ENCODE measurements around the gene SPTBN1.

The SPTBN1 gene

GRCh38 chr2:54598347-54599325, 142.5 kb downstream of the SPTBN1 start:
- TF ChIP-seq REST (IDR thresholded peaks at IDR 0.05; ENCODE audit: low read depth) (peak; percentile 34; the same call in 1 of the 2 replicates), YY1 (IDR thresholded peaks at IDR 0.05; ENCODE audit: low read depth) (no peak)

- TF ChIP-seq REST (IDR thresholded peaks at IDR 0.05; ENCODE audit: low read depth) (no peak), TCF12 (IDR thresholded peaks at IDR 0.05; ENCODE audit: low read depth) (no peak), EGR1 (IDR thresholded peaks at IDR 0.05) (no peak), TEAD4 (IDR thresholded peaks at IDR 0.05) (no peak), RAD21 (IDR thresholded peaks at IDR 0.05; ENCODE audit: low read depth) (no peak), EP300 (IDR thresholded peaks at IDR 0.05; ENCODE audit: borderline replicate concordance) (no peak)
Observed at GRCh38 chr2:54599326-54599710, 143.2 kb downstream of the SPTBN1 start.

- TF ChIP-seq RAD21 (IDR thresholded peaks at IDR 0.05; ENCODE audit: low read depth) (no peak), TEAD4 (IDR thresholded peaks at IDR 0.05) (no peak), NFIC (IDR thresholded peaks at IDR 0.05) (0 out of 2 replicates have a peak, but pooled peaks have one; percentile 29), ZBTB7A (IDR thresholded peaks at IDR 0.05; ENCODE audit: low read depth) (no peak), EP300 (IDR thresholded peaks at IDR 0.05; ENCODE audit: borderline replicate concordance) (no peak)
Observed at GRCh38 chr2:54599914-54600313, 143.8 kb downstream of the SPTBN1 start.

- TF ChIP-seq EP300 (IDR thresholded peaks at IDR 0.05; ENCODE audit: borderline replicate concordance) (no peak), FOXM1 (IDR thresholded peaks at IDR 0.05; ENCODE audit: borderline replicate concordance, low read depth) (no peak), CEBPB (IDR thresholded peaks at IDR 0.05) (no peak), TAF1 (IDR thresholded peaks at IDR 0.05; ENCODE audit: low read depth) (no peak)
Observed at GRCh38 chr2:54601339-54601738, 145.2 kb downstream of the SPTBN1 start.

GRCh38 chr2:54602736-54603322, 146.7 kb downstream of the SPTBN1 start:
- TF ChIP-seq EP300 (IDR thresholded peaks at IDR 0.05; ENCODE audit: borderline replicate concordance) (no peak), ZBTB7A (IDR thresholded peaks at IDR 0.05; ENCODE audit: low read depth) (no peak), RAD21 (IDR thresholded peaks at IDR 0.05; ENCODE audit: low read depth) (no peak), TCF12 (IDR thresholded peaks at IDR 0.05; ENCODE audit: low read depth) (no peak), MAX (IDR thresholded peaks at IDR 0.05) (no peak), CEBPB (IDR thresholded peaks at IDR 0.05) (no peak), YY1 (IDR thresholded peaks at IDR 0.05; ENCODE audit: low read depth) (no peak), EGR1 (IDR thresholded peaks at IDR 0.05) (no peak), FOXM1 (IDR thresholded peaks at IDR 0.05; ENCODE audit: borderline replicate concordance, low read depth) (no peak), CREB1 (IDR thresholded peaks at IDR 0.05; ENCODE audit: low read depth) (no peak)

- TF ChIP-seq EP300 (IDR thresholded peaks at IDR 0.05; ENCODE audit: borderline replicate concordance) (no peak), FOXM1 (IDR thresholded peaks at IDR 0.05; ENCODE audit: borderline replicate concordance, low read depth) (no peak), USF1 (IDR thresholded peaks at IDR 0.05) (no peak), TCF12 (IDR thresholded peaks at IDR 0.05; ENCODE audit: low read depth) (no peak), RAD21 (IDR thresholded peaks at IDR 0.05; ENCODE audit: low read depth) (no peak), REST (IDR thresholded peaks at IDR 0.05; ENCODE audit: low read depth) (no peak), MAX (IDR thresholded peaks at IDR 0.05) (no peak), ZBTB7A (IDR thresholded peaks at IDR 0.05; ENCODE audit: low read depth) (no peak), CEBPB (IDR thresholded peaks at IDR 0.05) (no peak), EGR1 (IDR thresholded peaks at IDR 0.05) (no peak), TAF1 (IDR thresholded peaks at IDR 0.05; ENCODE audit: low read depth) (no peak), CREB1 (IDR thresholded peaks at IDR 0.05; ENCODE audit: low read depth) (no peak), NFIC (IDR thresholded peaks at IDR 0.05) (no peak), TEAD4 (IDR thresholded peaks at IDR 0.05) (no peak), YY1 (IDR thresholded peaks at IDR 0.05; ENCODE audit: low read depth) (no peak)
Observed at GRCh38 chr2:54603357-54603756, 147.2 kb downstream of the SPTBN1 start.
